Neural cell (in vitro differentiated cells): ENCODE data around the gene WFIKKN1.

ENCODE experiments used
- EP300 ChIP-seq: fragments of 450-650 bp; conservative IDR thresholded peaks from 2 replicates; pipeline ENCODE4 v1.6.1; 2014; ENCODE audit warnings: antibody characterized with exemption, mild to moderate bottlenecking, moderate library complexity; ENCODE audit not compliant: poor library complexity, severe bottlenecking
- EZH2 ChIP-seq: fragments of 200-600, 300-800 bp; shearing (Covaris generic), sonication (generic); IDR thresholded peaks from 2 replicates; pipeline ENCODE4 v1.6.1; 2014; ENCODE audit warnings: antibody characterized with exemption, low read length, borderline replicate concordance, mild to moderate bottlenecking; ENCODE audit not compliant: insufficient read depth, poor library complexity, severe bottlenecking
- REST ChIP-seq: IDR thresholded peaks from 2 replicates; pipeline ENCODE4 v1.6.1; 2012; ENCODE audit warnings: borderline replicate concordance
- TF ChIP-seq, protein P1 (sequence below): fragments of 450-650 bp; IDR thresholded peaks from 2 replicates; pipeline ENCODE4 v1.5.1; 2014; ENCODE audit warnings: antibody characterized with exemption, mild to moderate bottlenecking, moderate library complexity; ENCODE audit not compliant: poor library complexity, severe bottlenecking

DNA sequence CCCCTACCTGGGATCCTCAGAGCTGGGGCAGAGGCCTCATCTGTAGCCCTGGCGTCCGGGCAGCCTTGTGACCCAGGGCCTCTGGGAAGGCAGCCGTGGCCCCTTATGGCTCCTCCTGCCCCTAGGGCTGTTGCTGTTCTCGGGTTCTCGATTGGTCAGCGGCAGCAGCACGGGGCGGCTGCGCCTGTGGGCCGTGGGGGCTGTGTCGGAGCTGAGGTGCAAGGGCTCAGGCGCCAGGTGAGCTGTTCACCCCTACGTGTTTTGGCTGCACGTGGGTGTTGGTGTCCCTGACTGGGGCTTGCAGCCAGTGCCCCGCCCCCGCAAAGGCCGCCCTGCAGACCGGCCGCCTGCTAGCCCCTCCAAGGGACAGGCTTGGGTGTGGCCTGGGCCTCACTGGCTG, 31.3 kb downstream of the WFIKKN1 start:
- TF ChIP-seq, protein P1, sequence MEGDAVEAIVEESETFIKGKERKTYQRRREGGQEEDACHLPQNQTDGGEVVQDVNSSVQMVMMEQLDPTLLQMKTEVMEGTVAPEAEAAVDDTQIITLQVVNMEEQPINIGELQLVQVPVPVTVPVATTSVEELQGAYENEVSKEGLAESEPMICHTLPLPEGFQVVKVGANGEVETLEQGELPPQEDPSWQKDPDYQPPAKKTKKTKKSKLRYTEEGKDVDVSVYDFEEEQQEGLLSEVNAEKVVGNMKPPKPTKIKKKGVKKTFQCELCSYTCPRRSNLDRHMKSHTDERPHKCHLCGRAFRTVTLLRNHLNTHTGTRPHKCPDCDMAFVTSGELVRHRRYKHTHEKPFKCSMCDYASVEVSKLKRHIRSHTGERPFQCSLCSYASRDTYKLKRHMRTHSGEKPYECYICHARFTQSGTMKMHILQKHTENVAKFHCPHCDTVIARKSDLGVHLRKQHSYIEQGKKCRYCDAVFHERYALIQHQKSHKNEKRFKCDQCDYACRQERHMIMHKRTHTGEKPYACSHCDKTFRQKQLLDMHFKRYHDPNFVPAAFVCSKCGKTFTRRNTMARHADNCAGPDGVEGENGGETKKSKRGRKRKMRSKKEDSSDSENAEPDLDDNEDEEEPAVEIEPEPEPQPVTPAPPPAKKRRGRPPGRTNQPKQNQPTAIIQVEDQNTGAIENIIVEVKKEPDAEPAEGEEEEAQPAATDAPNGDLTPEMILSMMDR, result no peak
- TF ChIP-seq EZH2 (no peak), EP300 (no peak), REST (no peak)
